Endodermal cell (in vitro differentiated cells): ENCODE measurements around the gene LGR6. TPM values are rescaled to one million over a fixed set of nuclear protein-coding genes. Genes with fewer than 3 reads are reported as not detected.
"Not testable (repeated sequence)": the region's sequence is repeated elsewhere in the genome, so short reads cannot be mapped to it uniquely, and the experiment has no call there.

Experiments
- DNase-seq: peaks from one replicate; pipeline ENCODE4 v3.0.0-alpha.2; 2017
- H3K27ac ChIP-seq: 2 replicates; pipeline ENCODE4 v1.5.1; 2013; ENCODE audit warnings: mild to moderate bottlenecking, low read depth, low read length, moderate library complexity
- H3K27me3 ChIP-seq: 2 replicates; pipeline ENCODE4 v1.6.1; 2013; ENCODE audit warnings: mild to moderate bottlenecking, low read length, moderate library complexity; ENCODE audit not compliant: insufficient read depth, control insufficient read depth, poor library complexity, severe bottlenecking
- H3K36me3 ChIP-seq: 2 replicates; pipeline ENCODE4 v1.7.0; 2013; ENCODE audit warnings: mild to moderate bottlenecking, low read length, moderate library complexity; ENCODE audit not compliant: control insufficient read depth, insufficient read depth
- H3K4me1 ChIP-seq: one replicate; pipeline ENCODE4 v1.7.0; 2013; ENCODE audit warnings: low read length; ENCODE audit not compliant: control insufficient read depth, insufficient read depth
- H3K4me3 ChIP-seq: 2 replicates; pipeline ENCODE4 v1.5.1; 2013; ENCODE audit warnings: mild to moderate bottlenecking, low read length, moderate library complexity
- H3K9ac ChIP-seq: 2 replicates; pipeline ENCODE4 v1.6.1; 2013; ENCODE audit warnings: mild to moderate bottlenecking, low read length, moderate library complexity; ENCODE audit not compliant: poor library complexity, severe bottlenecking; ENCODE audit errors: extremely low read depth
- H3K9me3 ChIP-seq: 2 replicates; pipeline ENCODE4 v1.6.1; 2013; ENCODE audit warnings: mild to moderate bottlenecking, low read length, moderate library complexity; ENCODE audit not compliant: control insufficient read depth
- H3K27ac Mint-ChIP-seq: 2 replicates; pipeline ENCODE4 v1.8.0; 2020; ENCODE audit warnings: mixed read lengths
- H3K27me3 Mint-ChIP-seq: 2 replicates; pipeline ENCODE4 v1.8.0; 2021; ENCODE audit warnings: mild to moderate bottlenecking, mixed read lengths; ENCODE audit not compliant: insufficient read depth
- H3K36me3 Mint-ChIP-seq: 2 replicates; pipeline ENCODE4 v1.8.0; 2020; ENCODE audit warnings: low read depth, mixed read lengths
- H3K4me1 Mint-ChIP-seq: 2 replicates; pipeline ENCODE4 v1.8.0; 2020; ENCODE audit warnings: mixed read lengths
- H3K4me3 Mint-ChIP-seq: 2 replicates; pipeline ENCODE4 v1.8.0; 2020; ENCODE audit warnings: mild to moderate bottlenecking, moderate library complexity, mixed read lengths
- H3K9me3 Mint-ChIP-seq: 2 replicates; pipeline ENCODE4 v1.8.0; 2020; ENCODE audit warnings: mild to moderate bottlenecking, mixed read lengths
- WGBS, 2 experiments: methylation state at CpG; one replicate each; pipeline versions ENCODE4 v1.1.5 to v1.1.7; 2013; ENCODE audit warnings: missing lambda C conversion rate in 2 of 2, mixed read lengths in 1 of 2; ENCODE audit not compliant: insufficient coverage in 1 of 2, insufficient read length in 1 of 2; 5-methylcytosine and 5-hydroxymethylcytosine counted together
- total RNA-seq, 2 donors: library from RNA; stranded (reverse); fragmentation: NEBNext Ultra II Directional in 1 of 2; extraction: Animal tissue kit (Norgen Biotek cat#: 25700) in 1 of 2; gene quantifications; 2 replicates in 1 of 2; 3 replicates in 1 of 2; pipeline ENCODE4 v1.2.1, GENCODE V29; 2021
- TF ChIP-seq, protein P1 (sequence below): fragments of 200-600 bp; sonication (generic); conservative IDR thresholded peaks from 2 replicates; pipeline ENCODE4 v1.5.0; 2021; ENCODE audit warnings: antibody characterized with exemption, mild to moderate bottlenecking

The LGR6 gene
- total RNA-seq, 2 donors from 2014 or later: 0.73 to 1.5 TPM

DNA sequence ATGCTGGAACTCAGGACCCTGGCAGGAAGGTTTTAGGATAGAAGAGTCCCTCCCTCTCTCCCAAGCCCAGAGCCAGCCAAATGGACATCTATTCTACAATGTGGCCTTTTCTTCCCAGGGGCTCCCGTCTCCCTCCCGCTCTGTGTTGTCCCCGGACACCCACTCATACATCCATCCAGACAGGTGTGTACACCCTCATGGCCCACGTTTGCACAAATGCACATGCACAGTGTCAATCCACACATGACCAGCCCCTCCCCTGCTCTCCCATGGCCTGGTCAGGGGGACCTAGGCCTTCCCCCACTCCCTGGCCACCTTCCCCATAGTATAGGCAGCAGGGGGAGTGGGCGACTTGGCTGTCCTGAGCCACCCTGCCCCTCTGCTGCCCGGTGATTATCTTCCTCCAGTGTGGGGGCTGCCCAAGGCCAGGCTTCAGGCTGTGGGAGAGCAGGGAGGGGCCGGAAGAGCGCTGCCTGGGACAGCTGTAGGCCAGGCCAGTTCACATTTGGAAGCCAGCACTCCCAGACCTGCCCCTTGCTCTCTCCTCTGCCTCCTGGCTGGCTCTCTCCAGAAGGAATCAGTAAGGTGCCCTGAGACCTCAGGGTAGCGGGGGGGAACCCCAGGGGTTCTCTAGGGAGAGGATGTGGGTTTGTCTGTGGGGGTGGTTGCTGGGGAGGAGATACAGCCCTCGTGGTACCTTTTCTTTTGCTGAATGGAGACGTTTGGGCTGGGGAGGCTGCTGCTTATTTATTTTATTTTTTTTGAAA lies 29.1 kb upstream of the LGR6 start:
- H3K9me3 ChIP-seq: no peaks in the 10 kb centered on the region
- no peaks in the 10 kb centered on the region for H3K36me3 ChIP-seq
- H3K9ac ChIP-seq: no peak overlapping the region
- 86 to 88% methylated on average over 5 to 11 of the region's 11 CpGs for WGBS, 2 experiments
- H3K4me1 ChIP-seq: peaks cover 4% of the 10 kb centered on the region
- TF ChIP-seq, protein P1, sequence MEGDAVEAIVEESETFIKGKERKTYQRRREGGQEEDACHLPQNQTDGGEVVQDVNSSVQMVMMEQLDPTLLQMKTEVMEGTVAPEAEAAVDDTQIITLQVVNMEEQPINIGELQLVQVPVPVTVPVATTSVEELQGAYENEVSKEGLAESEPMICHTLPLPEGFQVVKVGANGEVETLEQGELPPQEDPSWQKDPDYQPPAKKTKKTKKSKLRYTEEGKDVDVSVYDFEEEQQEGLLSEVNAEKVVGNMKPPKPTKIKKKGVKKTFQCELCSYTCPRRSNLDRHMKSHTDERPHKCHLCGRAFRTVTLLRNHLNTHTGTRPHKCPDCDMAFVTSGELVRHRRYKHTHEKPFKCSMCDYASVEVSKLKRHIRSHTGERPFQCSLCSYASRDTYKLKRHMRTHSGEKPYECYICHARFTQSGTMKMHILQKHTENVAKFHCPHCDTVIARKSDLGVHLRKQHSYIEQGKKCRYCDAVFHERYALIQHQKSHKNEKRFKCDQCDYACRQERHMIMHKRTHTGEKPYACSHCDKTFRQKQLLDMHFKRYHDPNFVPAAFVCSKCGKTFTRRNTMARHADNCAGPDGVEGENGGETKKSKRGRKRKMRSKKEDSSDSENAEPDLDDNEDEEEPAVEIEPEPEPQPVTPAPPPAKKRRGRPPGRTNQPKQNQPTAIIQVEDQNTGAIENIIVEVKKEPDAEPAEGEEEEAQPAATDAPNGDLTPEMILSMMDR: no peak
- no peak overlapping the region for H3K27ac ChIP-seq
- no peak overlapping the region for H3K4me3 ChIP-seq
- Mint-ChIP-seq H3K27me3 (no peaks in the 10 kb centered on the region), H3K36me3 (no peaks in the 10 kb centered on the region), H3K9me3 (no peaks in the 10 kb centered on the region), H3K27ac (no peak overlapping the region), H3K4me1 (peaks cover 26% of the 10 kb centered on the region), H3K4me3 (no peak overlapping the region)
- H3K27me3 ChIP-seq: no peaks in the 10 kb centered on the region
- DNase-seq: no peak

DNA sequence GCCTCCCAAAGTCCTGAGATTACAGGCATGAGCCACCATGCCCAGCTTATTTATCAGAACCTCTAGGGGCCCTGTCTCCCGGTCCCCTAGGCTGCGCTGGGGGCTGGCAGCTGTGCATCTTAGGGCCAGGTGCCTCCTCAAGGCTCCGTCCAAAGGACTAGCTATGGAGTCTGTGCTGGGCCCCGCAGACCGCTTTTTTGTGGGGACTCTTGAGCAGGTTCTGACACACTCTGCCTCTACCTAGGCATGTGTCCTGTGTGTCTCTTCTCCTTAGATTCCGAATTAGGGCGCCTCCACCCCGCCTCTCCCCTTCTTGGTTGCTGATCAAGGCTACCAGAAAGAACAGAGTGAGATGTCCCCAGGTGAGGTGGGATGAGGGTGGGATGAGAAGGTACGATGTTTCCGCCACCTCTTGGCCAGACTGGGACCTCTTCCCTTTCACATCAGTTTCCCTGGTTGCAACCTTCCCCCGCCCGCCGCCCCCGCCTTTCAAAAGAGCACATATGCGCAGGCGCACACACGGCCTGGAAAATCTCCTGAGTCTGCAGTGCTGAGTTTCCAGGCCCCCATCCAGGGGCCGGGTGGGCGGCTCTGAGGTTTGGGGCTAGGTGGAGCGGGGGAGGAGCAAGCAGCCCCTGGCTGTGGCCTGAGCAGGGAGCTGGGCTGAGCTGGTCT lies 28.2 kb upstream of the LGR6 start:
- no peak overlapping the region for H3K27ac ChIP-seq
- H3K4me3 ChIP-seq: no peak overlapping the region
- DNase-seq: no peak
- no peaks in the 10 kb centered on the region for H3K9me3 ChIP-seq
- Mint-ChIP-seq H3K4me1 (peaks cover 24% of the 10 kb centered on the region), H3K4me3 (no peak overlapping the region), H3K36me3 (no peaks in the 10 kb centered on the region), H3K9me3 (no peaks in the 10 kb centered on the region), H3K27ac (no peak overlapping the region), H3K27me3 (no peaks in the 10 kb centered on the region)
- 89 to 95% methylated on average over 9 to 20 of the region's 20 CpGs for WGBS, 2 experiments
- no peaks in the 10 kb centered on the region for H3K36me3 ChIP-seq
- H3K27me3 ChIP-seq: no peaks in the 10 kb centered on the region
- TF ChIP-seq, protein P1: no peak
- no peak overlapping the region for H3K9ac ChIP-seq
- H3K4me1 ChIP-seq: peaks cover 4% of the 10 kb centered on the region

DNA sequence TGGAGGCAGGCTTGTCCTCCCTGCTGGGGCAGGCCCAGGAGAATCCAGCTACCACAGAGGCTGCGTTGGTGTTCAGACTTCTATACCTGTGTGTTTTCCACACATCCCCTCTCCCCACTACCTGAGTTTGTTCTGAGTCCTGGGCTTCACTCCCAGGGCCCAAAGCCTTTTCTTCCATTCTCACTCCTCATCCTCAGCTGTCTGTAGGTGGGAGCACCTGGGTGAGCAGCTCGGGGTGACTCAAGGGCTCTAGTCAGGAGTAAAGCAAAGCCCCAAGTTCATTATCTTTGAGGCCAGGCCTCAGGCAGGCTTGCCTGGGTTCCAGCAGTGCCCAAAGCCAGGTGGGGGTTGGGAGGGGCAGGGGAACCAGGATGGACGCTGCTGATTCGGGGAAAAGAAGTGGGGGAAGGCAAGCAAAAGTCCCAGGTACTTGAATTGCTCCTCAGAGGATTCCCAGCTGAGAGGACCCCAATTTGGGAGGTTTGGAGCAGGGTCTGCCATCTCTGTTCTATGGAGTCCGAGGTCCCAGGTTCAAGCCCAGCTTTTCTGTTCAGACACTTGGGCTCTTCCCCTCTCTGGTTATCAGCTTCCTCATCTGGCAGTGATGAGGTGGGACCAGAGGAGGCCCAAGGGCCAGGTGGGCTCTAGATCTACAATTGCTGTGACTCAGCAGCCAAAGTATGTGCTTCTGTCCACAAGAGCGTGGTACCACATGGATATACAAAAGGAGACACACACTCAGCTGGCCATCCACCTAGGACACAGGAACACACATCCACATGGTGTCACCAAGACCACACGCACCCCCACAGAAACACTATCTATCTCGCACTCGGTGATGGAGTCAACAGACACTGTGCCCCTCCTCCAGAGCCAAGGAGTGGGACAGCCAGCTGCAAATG lies 27.4 kb upstream of the LGR6 start:
- Histone ChIP-seq H3K4me3 (no peak overlapping the region), H3K27me3 (no peaks in the 10 kb centered on the region), H3K36me3 (no peaks in the 10 kb centered on the region), H3K9ac (no peak overlapping the region), H3K9me3 (no peaks in the 10 kb centered on the region), H3K27ac (no peak overlapping the region), H3K4me1 (peaks cover 4% of the 10 kb centered on the region)
- Mint-ChIP-seq H3K4me1 (peaks cover 18% of the 10 kb centered on the region), H3K27me3 (no peaks in the 10 kb centered on the region), H3K27ac (no peak overlapping the region), H3K36me3 (no peaks in the 10 kb centered on the region), H3K4me3 (no peak overlapping the region), H3K9me3 (no peaks in the 10 kb centered on the region)
- WGBS, 2 experiments: 88 to 89% methylated on average over 5 to 9 of the region's 9 CpGs
- DNase-seq: no peak
- TF ChIP-seq, protein P1: no peak

DNA sequence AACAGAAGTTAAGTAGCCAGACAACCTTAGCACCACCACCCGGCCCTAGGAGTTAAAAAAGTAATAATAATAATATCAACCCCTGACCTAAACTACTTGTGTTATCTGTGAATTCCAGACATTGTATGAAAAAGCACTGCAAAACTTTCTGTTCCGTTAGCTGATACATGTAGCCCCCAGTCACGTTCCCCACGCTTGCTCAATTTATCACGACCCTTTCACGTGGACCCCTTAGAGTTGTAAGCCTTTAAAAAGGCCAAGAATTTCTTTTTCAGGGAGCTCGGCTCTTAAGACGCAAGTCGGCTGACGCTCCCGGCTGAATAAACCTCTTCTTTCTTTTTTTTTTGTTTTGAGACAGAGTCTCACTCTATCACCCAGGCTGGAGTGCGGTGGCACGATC lies 26.5 kb upstream of the LGR6 start:
- WGBS, 2 experiments: 87 to 94% methylated on average over 11 to 13 of the region's 13 CpGs
- not testable (repeated sequence) for H3K4me3 ChIP-seq, H3K9me3 Mint-ChIP-seq, H3K36me3 ChIP-seq, H3K36me3 Mint-ChIP-seq, H3K9ac ChIP-seq, DNase-seq, H3K27ac Mint-ChIP-seq, H3K27me3 Mint-ChIP-seq, H3K4me3 Mint-ChIP-seq, H3K9me3 ChIP-seq, H3K27me3 ChIP-seq, H3K27ac ChIP-seq, H3K4me1 ChIP-seq
- peaks cover 15% of the 10 kb centered on the region for H3K4me1 Mint-ChIP-seq
